ENCODE measurements around the gene SLC25A38. TPM values are rescaled to one million over a fixed set of nuclear protein-coding genes. Genes with fewer than 3 reads are reported as not detected.

Gene SLC25A38, protein sequence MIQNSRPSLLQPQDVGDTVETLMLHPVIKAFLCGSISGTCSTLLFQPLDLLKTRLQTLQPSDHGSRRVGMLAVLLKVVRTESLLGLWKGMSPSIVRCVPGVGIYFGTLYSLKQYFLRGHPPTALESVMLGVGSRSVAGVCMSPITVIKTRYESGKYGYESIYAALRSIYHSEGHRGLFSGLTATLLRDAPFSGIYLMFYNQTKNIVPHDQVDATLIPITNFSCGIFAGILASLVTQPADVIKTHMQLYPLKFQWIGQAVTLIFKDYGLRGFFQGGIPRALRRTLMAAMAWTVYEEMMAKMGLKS
- 16.1 and 20.6 TPM in 2 replicates for total RNA-seq (2011; cell fraction: chromatin; rRNA removed; ENCODE audit: low replicate concordance)
- total RNA-seq (2011; cell fraction: nucleolus; rRNA removed): 19.9 and 21.8 TPM in 2 replicates
- 17.0 and 18.6 TPM in 2 replicates for total RNA-seq (2011; cell fraction: nucleoplasm; rRNA removed)
- total RNA-seq (2014; rRNA removed) (26.9 and 33.1 TPM in 2 replicates), total RNA-seq (2014; rRNA removed; fragmentation: Illumina TruSeq; extraction: Trizol) (26.6 and 28.6 TPM in 2 replicates), total RNA-seq (2015; rRNA removed; fragmentation: Illumina TruSeq; extraction: Trizol) (30.6 and 31.8 TPM in 2 replicates), total RNA-seq (2021) (37.5 and 39.5 TPM in 2 replicates), polyA plus RNA-seq (2011; rRNA removed) (50.9 and 51.1 TPM in 2 replicates), polyA plus RNA-seq (2014; fragmentation: Illumina TruSeq; extraction: Trizol) (38.3 and 39.1 TPM in 2 replicates), polyA plus RNA-seq (2014; fragmentation: Nextera tagmentation; extraction: Ambion mirVana) (10 to 100 TPM; 13.5 to 16.5 TPM), polyA plus RNA-seq (2014; rRNA removed) (44.0 and 48.2 TPM in 2 replicates), polyA minus RNA-seq (2011; rRNA and poly(A)+ RNA removed) (38.9 and 43.8 TPM in 2 replicates), Bru-seq, nascent RNA (percentile 91 among the genes with signal in this experiment), BruChase-seq, experiment 1, labeled RNA remaining after a 2-hour chase (percentile 90 among the genes with signal in this experiment), BruChase-seq, experiment 2, labeled RNA remaining after a 6-hour chase (percentile 91 among the genes with signal in this experiment)
- polyA plus RNA-seq (2011; cell fraction: cytosol; rRNA removed): 49.2 and 60.7 TPM in 2 replicates
- polyA plus RNA-seq (2011; cell fraction: nucleus; rRNA removed): 56.5 and 63.0 TPM in 2 replicates
- 33.9 and 36.0 TPM in 2 replicates for polyA plus RNA-seq (2012)
- polyA minus RNA-seq (2011; cell fraction: cytosol; rRNA and poly(A)+ RNA removed): 23.8 and 29.4 TPM in 2 replicates
- 11.4 and 19.7 TPM in 2 replicates for polyA minus RNA-seq (2011; cell fraction: nucleus; rRNA and poly(A)+ RNA removed)
- long read RNA-seq, experiment 1, transcript SLC25A38-201 (7 exons, 2,147 nt): major isoform, 126 of 190 reads
- long read RNA-seq, experiment 1, partial matches to known transcripts: 45 of 190 reads
- long read RNA-seq, experiment 1, other reads (novel, unspliced or antisense): 18 of 190 reads
- long read RNA-seq, experiment 2, transcript SLC25A38-201 (7 exons, 2,147 nt): major isoform, 46 of 56 reads
- long read RNA-seq, experiment 2, partial matches to known transcripts: 8 of 56 reads
- long read RNA-seq, experiment 2, other reads (novel, unspliced or antisense): 2 of 56 reads
- long read RNA-seq, experiment 3, transcript SLC25A38-201 (7 exons, 2,147 nt): major isoform, 70 of 80 reads
- long read RNA-seq, experiment 3, partial matches to known transcripts: 1 of 80 reads
- long read RNA-seq, experiment 3, other reads (novel, unspliced or antisense): 9 of 80 reads

DNA sequence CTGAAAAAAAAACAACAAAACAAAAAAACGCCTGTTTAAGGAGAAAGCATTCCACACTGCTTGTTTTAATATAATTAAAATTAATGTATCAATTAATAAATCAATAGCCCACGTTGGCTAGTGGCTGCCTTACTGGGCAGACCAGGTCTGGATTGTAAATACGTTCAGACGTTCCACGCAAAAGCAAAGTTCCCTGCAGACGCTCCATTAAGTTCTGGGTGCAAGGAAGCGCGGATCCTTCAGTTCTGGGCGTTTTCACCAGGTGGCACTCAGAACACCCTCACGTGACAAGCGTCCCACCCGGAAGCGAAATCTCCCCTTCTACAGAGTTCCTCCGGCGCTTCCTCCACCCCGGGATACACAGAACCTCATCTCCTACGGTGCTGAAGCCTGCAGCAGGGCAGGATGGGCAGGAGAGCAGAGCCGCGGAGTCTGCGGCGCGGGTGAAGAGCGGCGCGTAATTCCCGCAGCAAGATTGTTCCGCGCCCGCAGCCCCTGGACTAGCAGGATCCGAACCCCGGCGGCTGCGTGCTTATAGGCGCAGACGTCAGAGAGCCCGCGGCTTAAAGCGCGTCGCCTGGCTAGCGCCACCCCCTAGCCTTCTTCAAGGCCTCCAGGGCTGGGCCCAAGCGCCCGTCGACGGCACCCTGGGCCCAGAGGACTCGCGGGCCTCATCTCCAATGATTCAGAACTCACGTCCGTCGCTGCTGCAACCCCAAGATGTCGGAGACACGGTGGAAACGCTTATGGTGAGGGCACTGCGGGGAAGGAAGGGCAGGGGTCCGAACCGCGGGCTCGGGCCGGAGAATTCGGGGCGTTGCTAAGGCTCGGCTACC is at the start of gene SLC25A38:
Gene SLC25A38 (plus strand): TSS at position 326 of the 836 bp plus-strand sequence. CDS start 355 bp downstream, at position 681.
- ChIA-PET POLR2A (interaction anchor here (1.8 to 2.1 kb wide), 3 partner anchors 15 to 26 kb away, joined by 10 to 17 read pairs (median 10); partner anchors contain the start of gene RPSA), CTCF (ENCODE audit: low intra/inter-chr PET ratio) (no interaction called here)
- peak within 1 kb of the TSS; percentile 79 to 94 for H3K9ac ChIP-seq (ENCODE audit: insufficient read depth in 1 of 2, low read depth in 2 of 2, low read length in 2 of 2)
- peaks cover 27% of the 10 kb centered on the region for H4K20me1 ChIP-seq (replicated peaks; ENCODE audit: control insufficient read depth, insufficient read depth, low read length)
- peaks cover 11% of the 10 kb centered on the region for H3K9me1 ChIP-seq (ENCODE audit: control insufficient read depth, insufficient read depth, low read length)
- H3K4me1 ChIP-seq (replicated peaks in 1 of 2; ENCODE audit: control insufficient read depth in 2 of 2, insufficient read depth in 2 of 2, low read length in 2 of 2): peaks cover 39 to 50% of the 10 kb centered on the region in 2 experiments
- TSS peak; percentile 63 for BruUV-seq (replicated peaks)
- peaks cover 51% of the 10 kb centered on the region for H3K79me2 ChIP-seq (ENCODE audit: control insufficient read depth, insufficient read depth, low read length)
- intact Hi-C loops (cut with micrococcal nuclease): loop anchor here (1.0 to 10.0 kb wide), 2 partner anchors 23 to 1072 kb away; partner anchors contain the start of genes RPL14 and RPSA
- peak within 1 kb of the TSS; percentile 83 for H3K4me2 ChIP-seq (ENCODE audit: insufficient read depth, low read length)
- ATAC-seq: peak; percentile 88
- H3K9me3 ChIP-seq (replicated peaks; ENCODE audit: control insufficient read depth, insufficient read depth, low read depth, low read length): no peaks in the 10 kb centered on the region
- peak within 1 kb of the TSS; percentile 93 for H2AFZ ChIP-seq (ENCODE audit: low read depth, low read length)
- peak; percentile 82 to 94 (median 88) for DNase-seq (ENCODE audit: extremely low read depth in 1 of 4, low spot score in 3 of 4)
- FAIRE-seq: peak; percentile 87
- H3K27ac ChIP-seq (ENCODE audit: extremely low read depth, low read depth, low read length): peak within 1 kb of the TSS; percentile 85
- in situ Hi-C loops (cut with MboI): loop anchor here (10.0 kb wide), 1 partner anchor 258 kb away; no protein-coding TSS in a partner anchor
- peak within 1 kb of the TSS; percentile 69 for H3K4me3 ChIP-seq
- H3K36me3 ChIP-seq (ENCODE audit: control insufficient read depth, insufficient read depth, low read length): peaks cover 9% of the 10 kb centered on the region
- WGBS (ENCODE audit: insufficient coverage, low coverage, missing lambda C conversion rate): under 1% methylated on average over 62 of the region's 62 CpGs
- peaks cover 3 to 4% of the 10 kb centered on the region in 2 experiments; a peak in 3 of 5 replicates for H3K27me3 ChIP-seq (ENCODE audit: control insufficient read depth in 2 of 2, insufficient read depth in 2 of 2, low read length in 2 of 2)
- TF ChIP-seq, protein P1, sequence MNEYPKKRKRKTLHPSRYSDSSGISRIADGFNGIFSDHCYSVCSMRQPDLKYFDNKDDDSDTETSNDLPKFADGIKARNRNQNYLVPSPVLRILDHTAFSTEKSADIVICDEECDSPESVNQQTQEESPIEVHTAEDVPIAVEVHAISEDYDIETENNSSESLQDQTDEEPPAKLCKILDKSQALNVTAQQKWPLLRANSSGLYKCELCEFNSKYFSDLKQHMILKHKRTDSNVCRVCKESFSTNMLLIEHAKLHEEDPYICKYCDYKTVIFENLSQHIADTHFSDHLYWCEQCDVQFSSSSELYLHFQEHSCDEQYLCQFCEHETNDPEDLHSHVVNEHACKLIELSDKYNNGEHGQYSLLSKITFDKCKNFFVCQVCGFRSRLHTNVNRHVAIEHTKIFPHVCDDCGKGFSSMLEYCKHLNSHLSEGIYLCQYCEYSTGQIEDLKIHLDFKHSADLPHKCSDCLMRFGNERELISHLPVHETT (CRISPR knock-in tag; conservative IDR thresholded peaks at IDR 0.05 in 1 of 2, IDR thresholded peaks at IDR 0.05 in 1 of 2): 0 out of 4 replicates have a peak, but pooled peaks of 1 of the 2 experiments have one; percentile 4
- 0 out of 2 replicates have a peak, but pooled peaks have one; percentile 19 for TF ChIP-seq CC2D1A (IDR thresholded peaks at IDR 0.05)
- TF ChIP-seq, protein P2, sequence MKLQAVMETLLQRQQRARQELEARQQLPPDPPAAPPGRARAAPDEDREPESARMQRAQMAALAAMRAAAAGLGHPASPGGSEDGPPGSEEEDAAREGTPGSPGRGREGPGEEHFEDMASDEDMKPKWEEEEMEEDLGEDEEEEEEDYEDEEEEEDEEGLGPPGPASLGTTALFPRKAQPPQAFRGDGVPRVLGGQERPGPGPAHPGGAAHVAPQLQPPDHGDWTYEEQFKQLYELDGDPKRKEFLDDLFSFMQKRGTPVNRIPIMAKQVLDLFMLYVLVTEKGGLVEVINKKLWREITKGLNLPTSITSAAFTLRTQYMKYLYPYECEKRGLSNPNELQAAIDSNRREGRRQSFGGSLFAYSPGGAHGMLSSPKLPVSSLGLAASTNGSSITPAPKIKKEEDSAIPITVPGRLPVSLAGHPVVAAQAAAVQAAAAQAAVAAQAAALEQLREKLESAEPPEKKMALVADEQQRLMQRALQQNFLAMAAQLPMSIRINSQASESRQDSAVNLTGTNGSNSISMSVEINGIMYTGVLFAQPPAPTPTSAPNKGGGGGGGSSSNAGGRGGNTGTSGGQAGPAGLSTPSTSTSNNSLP (IDR thresholded peaks at IDR 0.05; ENCODE audit: borderline replicate concordance, low read depth, low read length): 0 out of 2 replicates have a peak, but pooled peaks have one; percentile 10
- TF ChIP-seq DIDO1 (tag; IDR thresholded peaks at IDR 0.05; ENCODE audit: low read depth): peak; percentile 86

Data from K562 (cell line).